ENCODE measurements around the gene L1CAM. TPM values are rescaled to one million over a fixed set of nuclear protein-coding genes. Genes with fewer than 3 reads are reported as not detected.

Gene L1CAM
- total RNA-seq, 1 experiment from 2014 or later = 819 TPM

DNA sequence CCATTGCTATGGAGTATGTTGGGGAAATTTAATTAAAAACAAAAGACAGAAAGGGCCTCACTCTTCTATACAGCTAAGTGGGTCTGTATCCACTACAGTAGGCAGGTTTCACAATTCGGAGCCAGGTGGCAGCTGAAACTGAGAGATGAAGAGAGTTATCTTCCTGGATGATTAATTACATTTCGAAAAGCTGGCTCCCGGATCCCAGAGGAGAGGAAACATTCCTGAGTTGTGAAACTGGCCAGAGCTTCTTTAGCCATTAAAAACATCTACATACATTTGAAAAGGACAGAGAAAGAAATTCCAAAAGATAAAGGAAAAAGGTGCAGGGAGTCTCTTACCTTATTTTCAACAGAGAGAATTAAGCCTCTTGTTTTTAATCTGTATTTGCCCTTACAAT is 40.1 kb downstream of the L1CAM start:
- intact Hi-C loops (cut with micrococcal nuclease; ENCODE audit: unreplicated experiment) (no loop called here), in situ Hi-C loops (cut with HindIII; ENCODE audit: low pct_unique_long_range_greater_than_20kb, low sequenced_read_pairs) (no loop called here)
- ChIA-PET CTCF (interaction anchor here (0.6 kb wide), 1 partner anchor 8 kb away, joined by 3 read pairs; no protein-coding TSS in a partner anchor), POLR2A (no interaction called here)
- no TSS peak for BruUV-seq (replicated peaks)
- H3K4me3 ChIP-seq (ENCODE audit: low read depth in 2 of 2, low read length in 2 of 2) = no peak overlapping the region
- ATAC-seq = no peak
- DNase-seq (ENCODE audit: low read depth, low spot score) = no peak
- no peak for TF ChIP-seq TCF7L2 (IDR thresholded peaks at IDR 0.05; ENCODE audit: low read depth, low read length)
- TF ChIP-seq, protein P1, sequence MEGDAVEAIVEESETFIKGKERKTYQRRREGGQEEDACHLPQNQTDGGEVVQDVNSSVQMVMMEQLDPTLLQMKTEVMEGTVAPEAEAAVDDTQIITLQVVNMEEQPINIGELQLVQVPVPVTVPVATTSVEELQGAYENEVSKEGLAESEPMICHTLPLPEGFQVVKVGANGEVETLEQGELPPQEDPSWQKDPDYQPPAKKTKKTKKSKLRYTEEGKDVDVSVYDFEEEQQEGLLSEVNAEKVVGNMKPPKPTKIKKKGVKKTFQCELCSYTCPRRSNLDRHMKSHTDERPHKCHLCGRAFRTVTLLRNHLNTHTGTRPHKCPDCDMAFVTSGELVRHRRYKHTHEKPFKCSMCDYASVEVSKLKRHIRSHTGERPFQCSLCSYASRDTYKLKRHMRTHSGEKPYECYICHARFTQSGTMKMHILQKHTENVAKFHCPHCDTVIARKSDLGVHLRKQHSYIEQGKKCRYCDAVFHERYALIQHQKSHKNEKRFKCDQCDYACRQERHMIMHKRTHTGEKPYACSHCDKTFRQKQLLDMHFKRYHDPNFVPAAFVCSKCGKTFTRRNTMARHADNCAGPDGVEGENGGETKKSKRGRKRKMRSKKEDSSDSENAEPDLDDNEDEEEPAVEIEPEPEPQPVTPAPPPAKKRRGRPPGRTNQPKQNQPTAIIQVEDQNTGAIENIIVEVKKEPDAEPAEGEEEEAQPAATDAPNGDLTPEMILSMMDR (IDR thresholded peaks at IDR 0.05) = no peak
- no peak for TF ChIP-seq SIN3A (IDR thresholded peaks at IDR 0.05; ENCODE audit: borderline replicate concordance, insufficient read depth, low read depth, low read length)
- TF ChIP-seq, protein P2, sequence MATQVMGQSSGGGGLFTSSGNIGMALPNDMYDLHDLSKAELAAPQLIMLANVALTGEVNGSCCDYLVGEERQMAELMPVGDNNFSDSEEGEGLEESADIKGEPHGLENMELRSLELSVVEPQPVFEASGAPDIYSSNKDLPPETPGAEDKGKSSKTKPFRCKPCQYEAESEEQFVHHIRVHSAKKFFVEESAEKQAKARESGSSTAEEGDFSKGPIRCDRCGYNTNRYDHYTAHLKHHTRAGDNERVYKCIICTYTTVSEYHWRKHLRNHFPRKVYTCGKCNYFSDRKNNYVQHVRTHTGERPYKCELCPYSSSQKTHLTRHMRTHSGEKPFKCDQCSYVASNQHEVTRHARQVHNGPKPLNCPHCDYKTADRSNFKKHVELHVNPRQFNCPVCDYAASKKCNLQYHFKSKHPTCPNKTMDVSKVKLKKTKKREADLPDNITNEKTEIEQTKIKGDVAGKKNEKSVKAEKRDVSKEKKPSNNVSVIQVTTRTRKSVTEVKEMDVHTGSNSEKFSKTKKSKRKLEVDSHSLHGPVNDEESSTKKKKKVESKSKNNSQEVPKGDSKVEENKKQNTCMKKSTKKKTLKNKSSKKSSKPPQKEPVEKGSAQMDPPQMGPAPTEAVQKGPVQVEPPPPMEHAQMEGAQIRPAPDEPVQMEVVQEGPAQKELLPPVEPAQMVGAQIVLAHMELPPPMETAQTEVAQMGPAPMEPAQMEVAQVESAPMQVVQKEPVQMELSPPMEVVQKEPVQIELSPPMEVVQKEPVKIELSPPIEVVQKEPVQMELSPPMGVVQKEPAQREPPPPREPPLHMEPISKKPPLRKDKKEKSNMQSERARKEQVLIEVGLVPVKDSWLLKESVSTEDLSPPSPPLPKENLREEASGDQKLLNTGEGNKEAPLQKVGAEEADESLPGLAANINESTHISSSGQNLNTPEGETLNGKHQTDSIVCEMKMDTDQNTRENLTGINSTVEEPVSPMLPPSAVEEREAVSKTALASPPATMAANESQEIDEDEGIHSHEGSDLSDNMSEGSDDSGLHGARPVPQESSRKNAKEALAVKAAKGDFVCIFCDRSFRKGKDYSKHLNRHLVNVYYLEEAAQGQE (IDR thresholded peaks at IDR 0.05; ENCODE audit: insufficient read depth in 1 of 2, low read depth in 2 of 2, low read length in 1 of 2) = no peak
- no peak for TF ChIP-seq POLR2AphosphoS5 (IDR thresholded peaks at IDR 0.05; ENCODE audit: low read depth, low read length)
- H3K4me1 ChIP-seq (ENCODE audit: control insufficient read depth, insufficient read depth, low read length) = no peaks in the 10 kb centered on the region
- H3K27ac ChIP-seq (ENCODE audit: low read length) = no peak overlapping the region
- H3K27me3 ChIP-seq (ENCODE audit: control insufficient read depth, insufficient read depth, low read length) = peaks cover 5% of the 10 kb centered on the region; the same call in 1 of the 2 replicates
- H3K9me3 ChIP-seq (ENCODE audit: control insufficient read depth, insufficient read depth, low read depth, low read length) = no peaks in the 10 kb centered on the region
- no peaks in the 10 kb centered on the region for H3K36me3 ChIP-seq (ENCODE audit: control insufficient read depth, insufficient read depth, low read length)

- no TSS peak for BruUV-seq (replicated peaks)
- intact Hi-C loops (cut with micrococcal nuclease; ENCODE audit: unreplicated experiment) (no loop called here), in situ Hi-C loops (cut with HindIII; ENCODE audit: low pct_unique_long_range_greater_than_20kb, low sequenced_read_pairs) (no loop called here)
- no peak for ATAC-seq
- no peak overlapping the region for H3K4me3 ChIP-seq (ENCODE audit: low read depth in 2 of 2, low read length in 2 of 2)
- no peak for DNase-seq (ENCODE audit: low read depth, low spot score)
- peaks cover 5% of the 10 kb centered on the region; the same call in 1 of the 2 replicates for H3K27me3 ChIP-seq (ENCODE audit: control insufficient read depth, insufficient read depth, low read length)
- no peaks in the 10 kb centered on the region for H3K4me1 ChIP-seq (ENCODE audit: control insufficient read depth, insufficient read depth, low read length)
- CTCF ChIA-PET = no interaction called here
- no peaks in the 10 kb centered on the region for H3K36me3 ChIP-seq (ENCODE audit: control insufficient read depth, insufficient read depth, low read length)
- H3K9me3 ChIP-seq (ENCODE audit: control insufficient read depth, insufficient read depth, low read depth, low read length) = no peaks in the 10 kb centered on the region
- H3K27ac ChIP-seq (ENCODE audit: low read length) = no peak overlapping the region
- POLR2A ChIA-PET = no interaction called here
- TF ChIP-seq, protein P2 (IDR thresholded peaks at IDR 0.05; ENCODE audit: insufficient read depth in 1 of 2, low read depth in 2 of 2, low read length in 1 of 2) = no peak
- TF ChIP-seq TCF7L2 (IDR thresholded peaks at IDR 0.05; ENCODE audit: low read depth, low read length) (no peak), SIN3A (IDR thresholded peaks at IDR 0.05; ENCODE audit: borderline replicate concordance, insufficient read depth, low read depth, low read length) (no peak), POLR2AphosphoS5 (IDR thresholded peaks at IDR 0.05; ENCODE audit: low read depth, low read length) (no peak)
- TF ChIP-seq, protein P1 (IDR thresholded peaks at IDR 0.05) = no peak
Observed at GRCh38 chrX:153845195-153845594, 40.8 kb downstream of the L1CAM start.

All from Panc1 (cell line).